H9 (cell line): ENCODE measurements around the gene TMEM87A. TPM values are rescaled to one million over a fixed set of nuclear protein-coding genes. Genes with fewer than 3 reads are reported as not detected.

ENCODE experiments used
- DNase-seq: peaks from one replicate; pipeline ENCODE4 v3.0.0-alpha.2; 2017
- H2AFZ ChIP-seq: one replicate; pipeline ENCODE4 v1.6.1; 2013; ENCODE audit warnings: mild to moderate bottlenecking, low read length, control low read depth, moderate library complexity
- H2AK5ac ChIP-seq: 2 replicates; pipeline ENCODE4 v1.6.1; 2013; ENCODE audit warnings: low read length, control low read depth, mixed read lengths; ENCODE audit not compliant: insufficient read length
- H2BK120ac ChIP-seq: one replicate; pipeline ENCODE4 v1.6.1; 2013; ENCODE audit warnings: low read depth, mild to moderate bottlenecking, low read length, control low read depth, inconsistent platforms; ENCODE audit not compliant: poor library complexity, severe bottlenecking
- H2BK12ac ChIP-seq: 2 replicates; pipeline ENCODE4 v1.6.1; 2013; ENCODE audit warnings: low read length, control low read depth, mixed read lengths, low read depth; ENCODE audit not compliant: insufficient read length
- H2BK15ac ChIP-seq: 2 replicates; pipeline ENCODE4 v1.6.1; 2013; ENCODE audit warnings: low read depth, low read length, control low read depth
- H2BK20ac ChIP-seq: one replicate; pipeline ENCODE4 v1.6.1; 2013; ENCODE audit warnings: low read depth, mild to moderate bottlenecking, low read length, control low read depth, inconsistent platforms; ENCODE audit not compliant: poor library complexity, severe bottlenecking
- H2BK5ac ChIP-seq: 2 replicates; pipeline ENCODE4 v1.6.1; 2013; ENCODE audit warnings: low read length, control low read depth, mixed read lengths; ENCODE audit not compliant: insufficient read length
- H3K14ac ChIP-seq: 2 replicates; pipeline ENCODE4 v1.6.1; 2013; ENCODE audit warnings: low read length, control low read depth; ENCODE audit not compliant: insufficient read depth
- H3K18ac ChIP-seq: 2 replicates; pipeline ENCODE4 v1.6.1; 2013; ENCODE audit warnings: low read depth, mild to moderate bottlenecking, mixed read lengths, low read length, control low read depth; ENCODE audit not compliant: insufficient read length
- H3K23ac ChIP-seq: 2 replicates; pipeline ENCODE4 v1.6.1; 2013; ENCODE audit warnings: low read length, control low read depth, mixed read lengths, low read depth; ENCODE audit not compliant: insufficient read length
- H3K23me2 ChIP-seq: 2 replicates; pipeline ENCODE4 v1.6.1; 2013; ENCODE audit warnings: low read depth, mild to moderate bottlenecking, mixed read lengths, low read length, control low read depth; ENCODE audit not compliant: insufficient read length, poor library complexity, severe bottlenecking
- H3K27ac ChIP-seq: 2 replicates; pipeline ENCODE4 v1.5.1; 2013; ENCODE audit warnings: low read length, control low read depth, mixed read lengths, low read depth; ENCODE audit not compliant: insufficient read length
- H3K27me3 ChIP-seq: 2 replicates; pipeline ENCODE4 v1.6.1; 2013; ENCODE audit warnings: low read length, control low read depth, inconsistent platforms; ENCODE audit not compliant: insufficient read depth
- H3K4ac ChIP-seq: 2 replicates; pipeline ENCODE4 v1.6.1; 2013; ENCODE audit warnings: low read depth, mild to moderate bottlenecking, control low read depth, inconsistent platforms, low read length, moderate library complexity
- H3K4me1 ChIP-seq: 2 replicates; pipeline ENCODE4 v1.6.1; 2013; ENCODE audit warnings: low read length, control low read depth, inconsistent platforms; ENCODE audit not compliant: insufficient read depth
- H3K4me2 ChIP-seq: 2 replicates; pipeline ENCODE4 v1.6.1; 2013; ENCODE audit warnings: low read length, control low read depth, mixed read lengths; ENCODE audit not compliant: insufficient read length, insufficient read depth
- H3K56ac ChIP-seq: 2 replicates; pipeline ENCODE4 v1.6.1; 2013; ENCODE audit warnings: low read depth, mild to moderate bottlenecking, mixed read lengths, low read length, control low read depth; ENCODE audit not compliant: insufficient read length
- H3K79me1 ChIP-seq: 2 replicates; pipeline ENCODE4 v1.6.1; 2013; ENCODE audit warnings: low read depth, mild to moderate bottlenecking, moderate library complexity, low read length, control low read depth, inconsistent platforms; ENCODE audit not compliant: insufficient read depth, poor library complexity, severe bottlenecking
- H3K79me2 ChIP-seq: 2 replicates; pipeline ENCODE4 v1.6.1; 2013; ENCODE audit warnings: low read length, control low read depth, inconsistent platforms; ENCODE audit not compliant: insufficient read depth
- H3K9ac ChIP-seq: 2 replicates; pipeline ENCODE4 v1.6.1; 2013; ENCODE audit warnings: low read length, control low read depth, mixed read lengths; ENCODE audit not compliant: insufficient read length; ENCODE audit errors: extremely low read depth
- H3K9me3 ChIP-seq: one replicate; pipeline ENCODE4 v1.6.1; 2013; ENCODE audit warnings: low read depth, low read length, inconsistent platforms; ENCODE audit not compliant: control insufficient read depth
- H3T11ph ChIP-seq: one replicate; pipeline ENCODE4 v1.6.1; 2013; ENCODE audit warnings: mild to moderate bottlenecking, low read length, control low read depth, inconsistent platforms
- H4K20me1 ChIP-seq: one replicate; pipeline ENCODE4 v1.6.1; 2013; ENCODE audit not compliant: control insufficient read depth, insufficient read length, insufficient read depth
- H4K5ac ChIP-seq: 2 replicates; pipeline ENCODE4 v1.6.1; 2013; ENCODE audit warnings: low read depth, mild to moderate bottlenecking, mixed read lengths, low read length, control low read depth; ENCODE audit not compliant: insufficient read length
- H4K8ac ChIP-seq: replicated peaks from 2 replicates; pipeline ENCODE4 v1.6.1; 2013; ENCODE audit warnings: low read length, control low read depth, mixed read lengths, low read depth; ENCODE audit not compliant: insufficient read length
- H4K91ac ChIP-seq: 2 replicates; pipeline ENCODE4 v1.6.1; 2013; ENCODE audit warnings: low read depth, mild to moderate bottlenecking, moderate library complexity, mixed read lengths, low read length, control low read depth; ENCODE audit not compliant: insufficient read length
- H3K27ac Mint-ChIP-seq, 3 experiments: 2 replicates in 2 of 3; 3 replicates in 1 of 3; pipeline ENCODE4 v1.8.0; 2020 to 2021; ENCODE audit warnings: mixed read lengths in 3 of 3, mild to moderate bottlenecking in 1 of 3, moderate library complexity in 1 of 3
- H3K27me3 Mint-ChIP-seq: 2 replicates; pipeline ENCODE4 v1.8.0; 2021; ENCODE audit warnings: low read depth, mild to moderate bottlenecking, moderate library complexity, mixed read lengths
- H3K36me3 Mint-ChIP-seq, 3 experiments: 2 replicates in 2 of 3; 3 replicates in 1 of 3; pipeline ENCODE4 v1.8.0; 2020 to 2021; ENCODE audit warnings: low read depth in 3 of 3, mixed read lengths in 3 of 3; ENCODE audit not compliant: insufficient read depth in 1 of 3
- H3K4me1 Mint-ChIP-seq, 2 experiments: 2 replicates each; pipeline ENCODE4 v1.8.0; 2020; ENCODE audit warnings: mixed read lengths in 2 of 2
- H3K4me3 Mint-ChIP-seq, 2 experiments: 2 replicates in 1 of 2; 3 replicates in 1 of 2; pipeline ENCODE4 v1.8.0; 2020 to 2021; ENCODE audit warnings: mild to moderate bottlenecking in 2 of 2, mixed read lengths in 2 of 2, moderate library complexity in 1 of 2
- H3K9me3 Mint-ChIP-seq, 2 experiments: 2 replicates in 1 of 2; 3 replicates in 1 of 2; pipeline ENCODE4 v1.8.0; 2020; ENCODE audit warnings: mild to moderate bottlenecking in 2 of 2, mixed read lengths in 2 of 2, moderate library complexity in 1 of 2
- WGBS: extraction: QIAGEN DNeasy Blood & Tissue Kit; methylation state at CpG from one replicate; pipeline ENCODE4 v1.1.7; 2013; ENCODE audit warnings: missing lambda C conversion rate, low lambda C conversion rate, mixed read lengths; ENCODE audit not compliant: insufficient read length; ENCODE audit errors: extremely low coverage; 5-methylcytosine and 5-hydroxymethylcytosine counted together
- total RNA-seq: library from RNA; stranded (reverse); gene quantifications from 2 replicates; pipeline ENCODE4 v1.2.1, GENCODE V29; 2021
- TF ChIP-seq, protein P1 (sequence below): fragments of 200-600 bp; sonication (generic); conservative IDR thresholded peaks from 3 replicates; pipeline ENCODE4 v1.8.0; 2021; ENCODE audit warnings: antibody characterized with exemption, mild to moderate bottlenecking

The TMEM87A gene
- total RNA-seq, 1 experiment from 2014 or later: 46.7 TPM

DNA sequence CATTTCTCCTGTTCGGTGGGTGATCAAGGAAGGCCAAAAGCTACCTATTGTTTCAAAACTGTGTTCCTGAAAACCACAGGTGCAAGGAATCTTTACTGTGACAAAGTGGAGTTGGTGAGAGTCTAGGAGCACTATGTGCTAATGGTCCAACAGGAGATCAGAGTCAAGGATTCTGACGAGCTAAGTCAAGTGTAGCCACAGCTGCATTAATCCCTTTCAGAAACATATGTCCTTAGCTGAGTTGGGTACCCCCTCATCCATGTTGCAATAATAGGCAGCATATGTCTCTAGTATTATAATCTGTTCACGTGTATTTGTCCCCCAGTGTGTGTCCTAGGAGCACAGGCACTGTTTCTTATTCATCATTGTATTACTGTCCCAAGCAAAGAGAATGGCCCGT is 66.8 kb downstream of the TMEM87A start:
- Histone ChIP-seq H3K9ac (no peak overlapping the region), H3K18ac (no peak overlapping the region), H3K79me2 (no peaks in the 10 kb centered on the region), H2BK12ac (no peak overlapping the region), H3K79me1 (no peaks in the 10 kb centered on the region), H4K8ac (no peak overlapping the region), H2BK20ac (no peak overlapping the region), H3K9me3 (no peaks in the 10 kb centered on the region), H4K91ac (no peak overlapping the region), H2AK5ac (no peak overlapping the region), H2BK120ac (no peak overlapping the region), H2BK5ac (no peak overlapping the region), H3K23me2 (peaks cover 5% of the 10 kb centered on the region), H3K27ac (no peak overlapping the region), H3T11ph (no peak overlapping the region), H3K4me1 (no peaks in the 10 kb centered on the region), H2AFZ (no peak overlapping the region), H3K23ac (no peak overlapping the region), H4K5ac (no peak overlapping the region), H3K4ac (no peak overlapping the region), H4K20me1 (no peaks in the 10 kb centered on the region), H3K14ac (no peak overlapping the region), H3K4me2 (no peak overlapping the region), H3K56ac (no peak overlapping the region), H2BK15ac (no peak overlapping the region), H3K27me3 (no peaks in the 10 kb centered on the region)
- no peak for DNase-seq
- H3K4me3 Mint-ChIP-seq: peak overlapping the region; percentile 21 to 99; a peak in 4 of 5 replicates
- WGBS: no CpG with 5 or more reads among the region's 4 CpGs
- H3K4me1 Mint-ChIP-seq: peaks cover 11 to 12% of the 10 kb centered on the region in 2 experiments
- no peak overlapping the region for H3K27ac Mint-ChIP-seq
- peaks cover 2 to 16% (median 6%) of the 10 kb centered on the region in 3 experiments for H3K36me3 Mint-ChIP-seq
- TF ChIP-seq, protein P1, sequence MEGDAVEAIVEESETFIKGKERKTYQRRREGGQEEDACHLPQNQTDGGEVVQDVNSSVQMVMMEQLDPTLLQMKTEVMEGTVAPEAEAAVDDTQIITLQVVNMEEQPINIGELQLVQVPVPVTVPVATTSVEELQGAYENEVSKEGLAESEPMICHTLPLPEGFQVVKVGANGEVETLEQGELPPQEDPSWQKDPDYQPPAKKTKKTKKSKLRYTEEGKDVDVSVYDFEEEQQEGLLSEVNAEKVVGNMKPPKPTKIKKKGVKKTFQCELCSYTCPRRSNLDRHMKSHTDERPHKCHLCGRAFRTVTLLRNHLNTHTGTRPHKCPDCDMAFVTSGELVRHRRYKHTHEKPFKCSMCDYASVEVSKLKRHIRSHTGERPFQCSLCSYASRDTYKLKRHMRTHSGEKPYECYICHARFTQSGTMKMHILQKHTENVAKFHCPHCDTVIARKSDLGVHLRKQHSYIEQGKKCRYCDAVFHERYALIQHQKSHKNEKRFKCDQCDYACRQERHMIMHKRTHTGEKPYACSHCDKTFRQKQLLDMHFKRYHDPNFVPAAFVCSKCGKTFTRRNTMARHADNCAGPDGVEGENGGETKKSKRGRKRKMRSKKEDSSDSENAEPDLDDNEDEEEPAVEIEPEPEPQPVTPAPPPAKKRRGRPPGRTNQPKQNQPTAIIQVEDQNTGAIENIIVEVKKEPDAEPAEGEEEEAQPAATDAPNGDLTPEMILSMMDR: no peak
- H3K9me3 Mint-ChIP-seq: no peaks in the 10 kb centered on the region
- H3K27me3 Mint-ChIP-seq: no peaks in the 10 kb centered on the region
